HepG2 (cell line): ENCODE data around the gene RNF8. TPM values are rescaled to one million over a fixed set of nuclear protein-coding genes. Genes with fewer than 3 reads are reported as not detected.

Experiments used
- GABPB1 ChIP-seq: IDR thresholded peaks from 2 replicates; pipeline ENCODE4 v1.6.1; 2016; ENCODE audit warnings: mild to moderate bottlenecking, missing genetic modification reagents, moderate library complexity, missing compliant biosample characterization
- GATAD2A ChIP-seq: IDR thresholded peaks from 2 replicates; pipeline ENCODE4 v1.6.1; 2016
- HMG20A ChIP-seq: IDR thresholded peaks from 2 replicates; pipeline ENCODE4 v1.6.1; 2016; ENCODE audit warnings: borderline replicate concordance
- NKX3-1 ChIP-seq: sonication (generic); formaldehyde crosslinking; IDR thresholded peaks from 2 replicates; pipeline ENCODE4 v1.5.0; 2020; ENCODE audit warnings: missing genetic modification reagents
- PHB2 ChIP-seq: fragments of 450-650 bp; IDR thresholded peaks from 2 replicates; pipeline ENCODE4 v1.6.1; 2018; ENCODE audit not compliant: partially characterized antibody
- PITX1 ChIP-seq: sonication (generic); formaldehyde crosslinking; IDR thresholded peaks from 2 replicates; pipeline ENCODE4 v1.5.1; 2020; ENCODE audit warnings: mild to moderate bottlenecking, missing genetic modification reagents
- SOX6 ChIP-seq, 2 experiments: fragments of 450-650 bp in 1 of 2; sonication (generic) in 1 of 2; formaldehyde crosslinking in 1 of 2; IDR thresholded peaks; 2 replicates each; pipeline versions ENCODE4 v1.4.0 to v1.6.1; 2017 to 2020; ENCODE audit warnings: antibody characterized with exemption in 1 of 2, mild to moderate bottlenecking in 1 of 2, missing genetic modification reagents in 1 of 2
- TSC22D2 ChIP-seq: sonication (generic); formaldehyde crosslinking; IDR thresholded peaks from 2 replicates; pipeline ENCODE4 v1.5.1; 2020; ENCODE audit warnings: missing genetic modification reagents, mild to moderate bottlenecking, borderline replicate concordance
- polyA plus RNA-seq, 8 experiments: library from polyadenylated mRNA; depleted of rRNA in 3 of 8; stranded (reverse) in 7 of 8; unstranded in 1 of 8; fragments of >200 nt; fragmentation: Illumina TruSeq in 4 of 8; extraction: Trizol in 4 of 8; gene quantifications; 2 replicates each; pipeline versions ENCODE4 v1.2.1 to v1.2.3, GENCODE V29; 2011 to 2016; ENCODE audit warnings: low read depth in 4 of 8, missing spikeins in 1 of 8, mixed read lengths in 1 of 8; ENCODE audit not compliant: insufficient read depth in 1 of 8
- total RNA-seq, 5 experiments: library from RNA; depleted of rRNA; stranded (reverse); fragments of >200 nt; fragmentation: Illumina TruSeq; extraction: Trizol; gene quantifications; 2 replicates each; pipeline ENCODE4 v1.2.3, GENCODE V29; 2016; ENCODE audit warnings: low read depth in 1 of 5
- TF ChIP-seq, protein P1 (sequence below): sonication (generic); formaldehyde crosslinking; IDR thresholded peaks from 2 replicates; pipeline ENCODE4 v1.5.0; 2020; ENCODE audit warnings: mild to moderate bottlenecking, missing genetic modification reagents, borderline replicate concordance
- TF ChIP-seq, protein P2 (sequence below): sonication (generic); formaldehyde crosslinking; conservative IDR thresholded peaks from 2 replicates; pipeline ENCODE4 v1.8.0; 2022; ENCODE audit warnings: mild to moderate bottlenecking, moderate library complexity, missing genetic modification reagents
- TF ChIP-seq, protein P3 (sequence below): sonication (generic); formaldehyde crosslinking; IDR thresholded peaks from 2 replicates; pipeline ENCODE4 v1.9.0; 2022; ENCODE audit warnings: low read depth, missing genetic modification reagents
- TF ChIP-seq, protein P4 (sequence below): sonication (generic); IDR thresholded peaks from 2 replicates; pipeline ENCODE4 v1.6.1; 2016; ENCODE audit warnings: low read depth, borderline replicate concordance
- TF ChIP-seq, protein P5 (sequence below): sonication (generic); formaldehyde crosslinking; IDR thresholded peaks from 2 replicates; pipeline ENCODE4 v1.8.0; 2023; ENCODE audit warnings: mild to moderate bottlenecking, missing genetic modification reagents
- TF ChIP-seq, protein P6 (sequence below): sonication (generic); formaldehyde crosslinking; IDR thresholded peaks from 2 replicates; pipeline ENCODE4 v1.4.0; 2020; ENCODE audit warnings: missing genetic modification reagents, borderline replicate concordance

Gene RNF8
- total and polyA plus RNA-seq, 2 of the 13 experiments (the other 11 are each of a cell fraction or from before 2014, with no cell fraction given), result 21.8 to 47.6 TPM

DNA sequence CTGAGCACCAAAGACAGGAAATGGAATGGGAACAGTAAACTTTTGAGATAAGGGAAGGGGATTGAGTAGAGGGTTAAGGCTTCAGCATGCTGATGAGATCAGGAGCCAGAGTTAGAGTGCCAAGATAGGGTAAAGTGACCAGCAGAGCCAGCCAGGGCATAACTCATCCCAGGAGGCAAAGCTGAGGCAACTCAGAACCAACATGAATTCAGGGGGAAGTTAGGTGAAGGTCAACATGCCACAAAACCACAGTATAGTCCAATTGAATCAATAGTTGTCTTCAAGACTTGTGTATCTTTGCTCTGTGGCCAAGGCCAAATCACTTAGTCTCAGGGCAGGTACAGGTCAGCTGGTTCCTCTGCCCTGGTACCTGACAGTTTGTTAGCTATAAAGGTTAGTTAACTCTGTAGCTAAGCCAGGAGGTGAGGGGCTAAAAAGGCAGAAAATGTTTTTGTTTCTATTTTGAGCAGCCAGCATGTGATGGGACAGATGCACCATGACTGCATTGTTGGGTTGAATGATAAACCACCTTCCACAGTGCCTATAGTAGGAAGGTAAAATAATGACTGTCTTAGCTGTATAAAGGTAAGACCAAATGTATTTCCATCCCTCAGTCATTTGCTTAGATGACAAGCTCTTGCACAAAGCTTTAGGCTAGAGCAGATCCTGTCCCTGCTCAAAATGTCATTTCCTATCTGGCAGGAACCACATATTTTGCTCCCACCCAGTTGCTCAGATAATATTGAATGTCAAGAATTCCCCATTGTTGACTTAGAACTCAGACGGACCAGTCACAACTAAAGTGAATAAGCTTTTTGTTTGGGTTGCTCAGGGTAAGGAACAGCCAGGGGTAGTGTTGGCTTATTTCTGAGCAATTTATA is 15.8 kb downstream of the RNF8 start (continued):
- TF ChIP-seq SOX6 (IDR thresholded peaks at IDR 0.05) (no peak), SOX6 (CRISPR knock-in tag; IDR thresholded peaks at IDR 0.05) (peak; percentile 91), HMG20A (CRISPR knock-in tag) (peak; percentile 94), NKX3-1 (peak; percentile 99), GATAD2A (CRISPR knock-in tag) (peak; percentile 95), TSC22D2 (0 out of 2 replicates have a peak, but pooled peaks have one; percentile 46), PHB2 (no peak), PITX1 (CRISPR knock-in tag) (peak; percentile 82), GABPB1 (peak; percentile 40; the same call in 1 of the 2 replicates)
- TF ChIP-seq, protein P1, sequence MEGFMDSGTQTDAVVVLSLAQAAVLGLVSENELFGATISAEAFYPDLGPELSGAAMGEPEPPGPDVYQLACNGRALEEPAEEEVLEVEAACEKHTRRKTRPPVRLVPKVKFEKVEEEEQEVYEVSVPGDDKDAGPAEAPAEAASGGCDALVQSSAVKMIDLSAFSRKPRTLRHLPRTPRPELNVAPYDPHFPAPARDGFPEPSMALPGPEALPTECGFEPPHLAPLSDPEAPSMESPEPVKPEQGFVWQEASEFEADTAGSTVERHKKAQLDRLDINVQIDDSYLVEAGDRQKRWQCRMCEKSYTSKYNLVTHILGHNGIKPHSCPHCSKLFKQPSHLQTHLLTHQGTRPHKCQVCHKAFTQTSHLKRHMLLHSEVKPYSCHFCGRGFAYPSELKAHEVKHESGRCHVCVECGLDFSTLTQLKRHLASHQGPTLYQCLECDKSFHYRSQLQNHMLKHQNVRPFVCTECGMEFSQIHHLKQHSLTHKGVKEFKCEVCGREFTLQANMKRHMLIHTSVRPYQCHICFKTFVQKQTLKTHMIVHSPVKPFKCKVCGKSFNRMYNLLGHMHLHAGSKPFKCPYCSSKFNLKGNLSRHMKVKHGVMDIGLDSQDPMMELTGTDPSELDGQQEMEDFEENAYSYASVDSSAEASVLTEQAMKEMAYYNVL, result peak; percentile 82
- TF ChIP-seq, protein P2, sequence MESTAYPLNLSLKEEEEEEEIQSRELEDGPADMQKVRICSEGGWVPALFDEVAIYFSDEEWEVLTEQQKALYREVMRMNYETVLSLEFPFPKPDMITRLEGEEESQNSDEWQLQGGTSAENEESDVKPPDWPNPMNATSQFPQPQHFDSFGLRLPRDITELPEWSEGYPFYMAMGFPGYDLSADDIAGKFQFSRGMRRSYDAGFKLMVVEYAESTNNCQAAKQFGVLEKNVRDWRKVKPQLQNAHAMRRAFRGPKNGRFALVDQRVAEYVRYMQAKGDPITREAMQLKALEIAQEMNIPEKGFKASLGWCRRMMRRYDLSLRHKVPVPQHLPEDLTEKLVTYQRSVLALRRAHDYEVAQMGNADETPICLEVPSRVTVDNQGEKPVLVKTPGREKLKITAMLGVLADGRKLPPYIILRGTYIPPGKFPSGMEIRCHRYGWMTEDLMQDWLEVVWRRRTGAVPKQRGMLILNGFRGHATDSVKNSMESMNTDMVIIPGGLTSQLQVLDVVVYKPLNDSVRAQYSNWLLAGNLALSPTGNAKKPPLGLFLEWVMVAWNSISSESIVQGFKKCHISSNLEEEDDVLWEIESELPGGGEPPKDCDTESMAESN (CRISPR knock-in tag), result 0 out of 2 replicates have a peak, but pooled peaks have one; percentile 39
- TF ChIP-seq, protein P3, sequence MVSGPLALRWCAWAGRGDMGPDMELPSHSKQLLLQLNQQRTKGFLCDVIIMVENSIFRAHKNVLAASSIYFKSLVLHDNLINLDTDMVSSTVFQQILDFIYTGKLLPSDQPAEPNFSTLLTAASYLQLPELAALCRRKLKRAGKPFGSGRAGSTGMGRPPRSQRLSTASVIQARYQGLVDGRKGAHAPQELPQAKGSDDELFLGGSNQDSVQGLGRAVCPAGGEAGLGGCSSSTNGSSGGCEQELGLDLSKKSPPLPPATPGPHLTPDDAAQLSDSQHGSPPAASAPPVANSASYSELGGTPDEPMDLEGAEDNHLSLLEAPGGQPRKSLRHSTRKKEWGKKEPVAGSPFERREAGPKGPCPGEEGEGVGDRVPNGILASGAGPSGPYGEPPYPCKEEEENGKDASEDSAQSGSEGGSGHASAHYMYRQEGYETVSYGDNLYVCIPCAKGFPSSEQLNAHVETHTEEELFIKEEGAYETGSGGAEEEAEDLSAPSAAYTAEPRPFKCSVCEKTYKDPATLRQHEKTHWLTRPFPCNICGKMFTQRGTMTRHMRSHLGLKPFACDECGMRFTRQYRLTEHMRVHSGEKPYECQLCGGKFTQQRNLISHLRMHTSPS (CRISPR knock-in tag), result peak; percentile 63
- TF ChIP-seq, protein P4, sequence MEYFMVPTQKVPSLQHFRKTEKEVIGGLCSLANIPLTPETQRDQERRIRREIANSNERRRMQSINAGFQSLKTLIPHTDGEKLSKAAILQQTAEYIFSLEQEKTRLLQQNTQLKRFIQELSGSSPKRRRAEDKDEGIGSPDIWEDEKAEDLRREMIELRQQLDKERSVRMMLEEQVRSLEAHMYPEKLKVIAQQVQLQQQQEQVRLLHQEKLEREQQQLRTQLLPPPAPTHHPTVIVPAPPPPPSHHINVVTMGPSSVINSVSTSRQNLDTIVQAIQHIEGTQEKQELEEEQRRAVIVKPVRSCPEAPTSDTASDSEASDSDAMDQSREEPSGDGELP, result peak; percentile 80
- TF ChIP-seq, protein P5, sequence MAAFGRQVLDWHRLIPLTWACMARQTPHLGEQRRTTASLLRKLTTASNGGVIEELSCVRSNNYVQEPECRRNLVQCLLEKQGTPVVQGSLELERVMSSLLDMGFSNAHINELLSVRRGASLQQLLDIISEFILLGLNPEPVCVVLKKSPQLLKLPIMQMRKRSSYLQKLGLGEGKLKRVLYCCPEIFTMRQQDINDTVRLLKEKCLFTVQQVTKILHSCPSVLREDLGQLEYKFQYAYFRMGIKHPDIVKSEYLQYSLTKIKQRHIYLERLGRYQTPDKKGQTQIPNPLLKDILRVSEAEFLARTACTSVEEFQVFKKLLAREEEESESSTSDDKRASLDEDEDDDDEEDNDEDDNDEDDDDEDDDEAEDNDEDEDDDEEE, result peak; percentile 69; the same call in 1 of the 2 replicates
- TF ChIP-seq, protein P6, sequence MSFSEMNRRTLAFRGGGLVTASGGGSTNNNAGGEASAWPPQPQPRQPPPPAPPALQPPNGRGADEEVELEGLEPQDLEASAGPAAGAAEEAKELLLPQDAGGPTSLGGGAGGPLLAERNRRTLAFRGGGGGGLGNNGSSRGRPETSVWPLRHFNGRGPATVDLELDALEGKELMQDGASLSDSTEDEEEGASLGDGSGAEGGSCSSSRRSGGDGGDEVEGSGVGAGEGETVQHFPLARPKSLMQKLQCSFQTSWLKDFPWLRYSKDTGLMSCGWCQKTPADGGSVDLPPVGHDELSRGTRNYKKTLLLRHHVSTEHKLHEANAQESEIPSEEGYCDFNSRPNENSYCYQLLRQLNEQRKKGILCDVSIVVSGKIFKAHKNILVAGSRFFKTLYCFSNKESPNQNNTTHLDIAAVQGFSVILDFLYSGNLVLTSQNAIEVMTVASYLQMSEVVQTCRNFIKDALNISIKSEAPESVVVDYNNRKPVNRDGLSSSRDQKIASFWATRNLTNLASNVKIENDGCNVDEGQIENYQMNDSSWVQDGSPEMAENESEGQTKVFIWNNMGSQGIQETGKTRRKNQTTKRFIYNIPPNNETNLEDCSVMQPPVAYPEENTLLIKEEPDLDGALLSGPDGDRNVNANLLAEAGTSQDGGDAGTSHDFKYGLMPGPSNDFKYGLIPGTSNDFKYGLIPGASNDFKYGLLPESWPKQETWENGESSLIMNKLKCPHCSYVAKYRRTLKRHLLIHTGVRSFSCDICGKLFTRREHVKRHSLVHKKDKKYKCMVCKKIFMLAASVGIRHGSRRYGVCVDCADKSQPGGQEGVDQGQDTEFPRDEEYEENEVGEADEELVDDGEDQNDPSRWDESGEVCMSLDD (CRISPR knock-in tag), result no peak
